Measurements from ENCODE around the gene CD93.

The CD93 gene

GRCh38 chr20:23086056-23086566 is at the start of gene CD93:
Gene CD93, minus strand, starts transcription at chr20:23086324. Its CDS starts 132 bp downstream, at chr20:23086192.
- DNase-seq: no peak

DNA sequence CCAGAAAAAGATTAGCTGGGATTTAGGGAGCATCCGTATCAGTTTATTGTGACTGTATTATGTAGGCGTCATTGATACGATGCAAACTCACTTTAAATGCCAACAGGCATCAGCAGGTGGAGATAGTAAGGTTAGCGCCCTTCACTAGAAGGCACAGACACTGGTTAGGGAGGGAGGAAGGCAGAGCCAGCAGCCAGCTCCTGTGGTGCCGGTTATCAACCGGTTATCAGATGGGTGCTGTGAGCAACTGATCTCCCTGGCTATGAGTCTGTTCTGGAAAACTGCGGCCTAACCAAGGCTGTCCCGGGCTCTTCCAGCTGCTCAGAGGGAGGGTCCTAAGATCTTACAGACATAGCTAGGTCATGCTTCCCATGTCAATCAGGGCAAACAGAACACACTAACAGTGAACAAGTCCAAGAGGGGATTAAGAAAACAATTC is 47.5 kb upstream of the CD93 start:
- DNase-seq: no peak

GRCh38 chr20:23132930-23133559 is 46.9 kb upstream of the CD93 start:
- DNase-seq: no peak

GRCh38 chr20:23132293-23132929 is 46.3 kb upstream of the CD93 start:
- DNase-seq: no peak

DNA sequence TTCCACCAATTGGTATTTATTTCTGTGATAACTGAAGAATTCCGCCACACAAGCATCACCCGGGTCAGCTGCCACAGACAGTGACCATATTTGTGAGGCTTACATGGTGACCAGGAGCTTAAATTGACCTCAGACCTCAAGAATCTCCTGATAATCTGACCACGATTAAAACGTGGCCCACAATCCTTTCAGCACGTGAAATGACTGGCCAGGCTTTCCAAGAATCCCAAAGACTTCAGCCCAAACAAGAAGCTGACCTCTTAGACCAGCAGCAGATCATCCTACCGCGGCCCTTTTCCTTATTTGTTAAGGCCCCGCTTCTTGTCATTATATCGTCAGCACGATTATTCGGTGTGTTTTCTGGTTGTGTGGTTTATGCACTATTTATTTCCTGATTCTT is 45.6 kb upstream of the CD93 start:
- DNase-seq: no peak

DNA sequence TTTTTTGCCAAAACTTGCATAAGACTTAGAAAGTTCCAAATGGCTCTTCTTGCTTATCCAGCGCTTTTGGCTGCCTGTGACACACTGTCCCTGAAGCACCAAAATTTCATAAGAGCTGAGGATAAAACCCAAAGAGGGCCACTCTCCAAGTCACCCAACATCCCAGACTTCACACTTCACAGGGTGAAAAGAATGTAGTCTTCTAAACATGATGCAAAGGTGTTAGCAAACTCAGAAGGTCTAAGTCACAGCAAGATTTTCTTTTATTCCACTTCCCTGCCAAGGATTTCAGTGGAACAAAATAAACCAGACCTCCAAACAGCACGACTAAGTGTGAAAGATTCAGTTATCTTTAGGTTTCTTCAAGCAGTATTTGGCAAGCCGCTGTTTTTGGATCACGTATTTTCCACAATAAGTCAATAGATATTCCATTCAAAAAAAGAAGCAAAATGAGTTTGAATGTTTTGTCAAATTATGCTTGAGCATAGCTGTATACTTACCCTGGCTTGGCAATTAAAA is 44.6 kb upstream of the CD93 start:
- no peak for DNase-seq

DNA sequence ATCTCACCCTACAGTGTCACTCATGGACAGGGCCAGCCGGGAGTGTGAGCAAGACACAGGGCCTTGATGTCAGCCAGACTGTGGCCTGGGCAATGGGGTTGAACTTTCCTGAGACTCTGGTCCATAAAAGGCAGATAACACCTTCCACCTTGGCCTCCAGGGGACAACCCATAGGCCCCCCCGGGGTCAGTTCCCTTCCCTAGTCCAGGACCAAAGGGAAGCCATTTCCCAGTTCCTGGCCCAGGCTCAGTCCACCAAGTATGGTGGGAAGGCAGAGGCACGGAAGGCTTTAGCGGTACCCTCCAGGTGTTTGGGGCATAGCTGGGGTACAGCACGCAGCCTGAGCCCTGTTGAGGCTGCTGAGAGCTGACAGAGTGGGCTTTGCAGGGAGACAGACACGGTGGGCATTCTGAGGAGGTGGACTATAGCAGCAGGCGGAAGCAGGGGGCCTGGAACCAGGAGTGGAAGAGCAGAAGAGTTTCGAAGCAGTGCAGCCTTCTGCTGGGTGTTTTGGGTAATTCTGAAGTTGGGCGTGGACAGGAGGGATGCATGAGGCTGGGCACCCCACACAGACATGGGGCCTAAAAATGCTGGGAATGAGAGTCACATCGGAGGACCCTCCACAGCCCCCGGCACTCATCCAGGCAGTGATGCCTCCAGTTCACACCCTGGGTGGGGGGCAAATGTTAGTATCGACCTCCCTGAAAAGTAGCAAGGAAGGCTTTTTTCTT is 43.9 kb upstream of the CD93 start:
- DNase-seq: no peak

GRCh38 chr20:23129266-23129665 is 43.1 kb upstream of the CD93 start:
- no peak for DNase-seq

- DNase-seq: no peak
Measured at GRCh38 chr20:23128461-23129125, 42.5 kb upstream of the CD93 start.

DNA sequence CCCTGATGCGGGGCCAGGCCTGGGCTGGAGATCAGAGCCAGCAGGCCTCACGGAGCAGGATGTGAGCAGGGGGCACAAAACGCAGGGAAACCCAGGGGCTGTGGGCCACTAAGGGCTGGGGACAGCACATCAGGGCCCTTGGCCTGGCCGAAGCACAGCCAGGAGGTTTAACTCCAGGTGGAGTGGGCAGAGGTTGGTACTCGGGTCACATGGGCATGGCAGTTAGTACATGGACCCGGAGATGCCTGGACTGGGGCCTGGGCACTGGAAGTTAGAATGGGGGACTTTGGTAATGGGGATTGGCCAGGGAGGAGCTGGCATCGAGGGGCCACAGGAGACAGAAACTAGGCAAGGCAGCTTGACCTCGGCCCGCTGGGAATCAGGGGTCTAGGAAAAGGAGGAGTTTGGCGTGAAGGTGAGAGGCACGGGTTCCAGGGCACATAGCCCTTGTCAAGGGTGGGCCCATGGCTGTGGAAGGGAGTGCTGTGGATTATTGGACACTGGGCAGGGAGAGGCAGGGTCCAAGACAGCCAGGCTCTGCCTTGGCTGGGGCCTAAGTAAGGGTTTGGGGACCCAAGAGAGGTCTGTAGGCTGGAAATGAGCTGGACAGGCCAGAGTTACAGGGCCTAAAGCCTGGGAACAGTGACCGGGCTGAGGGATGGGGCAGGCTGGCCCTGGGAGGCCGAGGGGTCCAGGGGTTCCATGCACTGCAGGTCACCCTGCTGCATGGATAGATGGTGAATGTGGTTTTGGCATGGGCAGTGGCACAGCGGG is 41.6 kb upstream of the CD93 start:
- DNase-seq: no peak

DNA sequence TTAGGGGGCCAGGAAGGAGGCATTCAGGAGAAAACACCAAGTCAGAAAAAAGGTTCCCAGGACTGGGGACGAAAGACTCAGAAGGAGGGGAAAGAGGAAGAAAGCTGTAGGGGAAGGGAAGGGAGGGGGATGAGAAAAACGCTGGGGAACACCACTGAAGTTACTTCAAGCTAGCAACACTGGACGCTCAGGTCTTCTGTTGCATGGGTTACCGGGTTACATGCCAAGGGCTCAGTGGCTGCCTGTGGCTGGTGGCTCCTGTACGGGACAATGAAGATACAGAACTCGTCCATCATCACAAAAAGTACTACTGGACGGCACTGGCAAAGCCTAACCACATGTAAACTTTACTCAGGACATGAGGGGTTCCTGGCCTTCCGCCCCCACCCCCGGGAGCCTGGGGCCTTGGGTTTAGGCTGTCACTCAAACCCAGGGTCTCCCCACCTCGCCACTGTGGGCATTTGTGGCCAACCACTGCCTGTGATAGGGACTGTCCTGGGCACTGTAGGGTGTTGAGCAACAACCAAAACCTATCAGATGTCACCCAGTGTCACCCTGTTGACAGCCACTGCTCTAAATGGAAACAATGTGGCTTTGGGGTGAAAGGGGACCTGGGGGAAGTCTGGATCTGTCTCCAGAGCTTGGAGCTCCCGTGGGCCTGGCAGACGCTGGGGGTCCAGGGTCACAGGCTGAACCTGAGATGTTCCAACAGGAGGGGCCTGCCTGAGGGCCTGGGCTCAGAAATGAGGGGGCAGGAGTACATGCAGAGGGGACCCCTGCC is 40.3 kb upstream of the CD93 start:
- no peak for DNase-seq

DNA sequence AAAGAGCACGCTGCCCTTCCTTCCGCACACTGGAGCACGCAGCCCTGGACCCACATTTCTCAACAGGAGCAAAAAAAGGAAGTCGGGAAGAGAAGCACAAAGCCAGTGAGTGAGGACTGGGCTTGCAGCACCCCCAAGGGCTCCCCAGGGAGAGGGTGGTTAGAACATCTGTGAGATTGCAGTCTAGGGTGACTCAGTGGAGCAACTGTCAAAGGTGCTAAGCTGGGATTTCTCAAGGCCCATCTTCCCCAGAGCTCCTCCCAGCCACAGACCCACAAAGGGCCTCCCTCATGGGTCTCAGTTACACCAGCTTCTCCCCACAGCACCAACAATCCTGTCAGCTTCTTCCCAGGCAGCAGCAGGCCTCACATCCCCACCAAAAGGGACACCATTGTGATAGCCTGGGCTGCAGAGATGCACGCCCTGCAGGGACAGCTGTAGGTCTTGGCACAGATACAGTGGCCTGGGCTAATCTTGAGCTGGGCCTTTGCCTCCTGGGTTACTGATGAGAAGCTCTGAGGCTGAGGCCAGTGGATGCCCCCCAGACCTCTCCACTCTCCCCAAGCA is 39.6 kb upstream of the CD93 start:
- no peak for DNase-seq

DNA sequence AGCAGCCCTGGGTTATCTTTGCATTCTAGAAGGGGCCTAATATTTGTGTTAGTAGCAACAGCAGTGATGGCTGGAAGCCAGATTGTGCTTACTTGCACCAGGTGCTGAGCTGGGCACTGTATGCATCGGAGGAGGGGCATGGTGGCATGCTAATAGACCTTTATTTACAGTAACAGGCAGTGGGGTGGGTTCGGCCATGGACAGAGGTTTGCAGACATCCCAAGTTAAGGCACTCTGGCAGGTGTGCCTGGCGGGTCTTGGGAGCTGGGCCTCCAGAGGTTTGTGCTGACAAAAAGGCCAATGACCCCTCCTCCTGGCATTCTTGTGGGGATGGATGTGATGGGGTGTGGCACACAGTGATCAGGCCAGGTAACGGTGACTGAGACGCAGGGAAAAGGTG is 39.0 kb upstream of the CD93 start:
- no peak for DNase-seq

DNA sequence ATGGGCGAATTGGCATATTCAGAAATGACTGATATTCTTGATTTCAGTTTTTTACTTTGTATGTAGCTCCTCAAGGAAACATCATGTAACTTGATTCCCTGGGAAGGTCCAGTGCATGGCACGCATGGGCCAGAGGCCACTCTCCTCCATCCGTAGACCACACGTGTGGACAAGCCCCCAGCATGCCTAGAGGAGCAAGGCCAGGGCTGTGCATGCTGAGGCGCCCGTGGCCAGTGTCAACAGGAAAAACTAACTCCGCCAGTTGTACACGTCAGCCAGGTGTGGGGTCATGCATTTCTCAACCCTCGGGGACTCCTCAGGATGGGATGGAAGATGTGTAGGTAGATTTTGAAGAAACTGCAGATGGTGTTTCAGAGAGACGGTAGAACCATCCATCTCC is 37.8 kb upstream of the CD93 start:
- DNase-seq: no peak

DNA sequence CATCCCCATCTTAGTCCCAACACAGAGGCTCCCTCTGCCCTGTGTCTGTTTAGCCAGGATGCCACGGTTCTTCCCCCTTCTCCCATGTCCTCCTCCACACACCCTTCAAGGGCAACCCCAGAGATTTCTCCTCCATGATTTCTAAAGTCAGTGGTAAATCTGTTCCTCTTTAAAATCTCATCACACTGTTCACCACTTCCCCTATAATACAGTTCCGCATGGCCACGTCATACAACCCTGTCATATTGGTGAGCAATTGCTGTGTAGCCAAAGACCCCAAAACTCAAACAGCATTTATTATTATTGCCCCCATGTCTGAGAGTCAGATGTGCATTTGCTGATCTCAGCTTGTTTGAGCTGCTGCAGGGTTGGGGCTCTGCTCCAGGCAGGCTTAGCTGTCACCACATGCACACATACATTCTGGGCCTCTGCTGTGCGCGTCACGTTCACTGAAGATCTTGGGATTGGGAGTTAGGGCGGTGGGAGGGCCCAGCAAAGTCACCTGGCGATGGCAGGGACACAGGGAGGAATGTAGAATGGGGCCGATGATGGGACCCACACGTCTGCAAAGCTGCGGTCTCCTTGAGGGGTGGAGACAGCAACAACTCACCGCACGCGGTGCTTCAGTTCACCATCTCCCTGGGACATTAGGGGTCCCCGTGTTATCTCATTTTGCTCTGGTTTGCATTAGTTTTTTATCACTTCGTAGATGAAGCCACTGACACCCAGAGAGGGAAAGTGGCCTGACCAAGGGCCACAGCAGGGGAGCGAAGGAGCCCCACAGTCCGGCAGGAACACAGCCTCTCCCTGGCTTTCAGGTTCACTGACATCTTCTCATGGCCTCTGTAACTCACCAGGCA is 36.9 kb upstream of the CD93 start:
- no peak for DNase-seq

GRCh38 chr20:23122321-23122720 is 36.2 kb upstream of the CD93 start:
- DNase-seq: no peak

DNA sequence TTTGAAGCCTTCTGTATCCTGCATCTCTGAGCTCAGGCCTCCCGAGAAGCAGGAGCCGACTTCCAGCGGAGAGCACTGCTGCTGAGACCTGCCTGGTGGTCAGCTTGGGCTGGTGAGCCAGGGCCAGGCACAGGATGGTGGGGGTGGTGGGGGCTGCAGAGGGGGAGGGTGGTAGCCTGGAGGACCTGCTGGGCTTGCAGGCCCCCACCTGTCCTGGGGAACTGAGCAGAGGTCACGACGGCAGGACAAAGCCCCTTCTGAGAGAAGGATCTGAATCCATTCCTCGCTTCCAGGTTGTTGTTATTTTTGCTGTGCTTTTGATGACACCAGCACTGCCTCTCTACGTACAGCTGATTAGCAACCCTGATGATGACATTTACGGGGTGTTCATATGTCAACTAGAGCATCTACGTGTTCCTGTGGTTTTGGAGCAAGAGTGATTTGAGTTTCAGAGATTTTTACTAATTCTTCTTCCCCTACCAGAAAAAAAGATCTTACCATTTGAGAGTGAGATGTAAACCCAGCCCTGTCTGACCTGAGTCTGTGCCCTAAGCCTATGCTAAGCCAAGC is 35.7 kb upstream of the CD93 start:
- no peak for DNase-seq

- DNase-seq: no peak
Measured at GRCh38 chr20:23120936-23121750, 35.0 kb upstream of the CD93 start.

- DNase-seq: no peak
Measured at GRCh38 chr20:23120261-23120660, 34.1 kb upstream of the CD93 start.
